Measurements from ENCODE around the gene ANXA6. TPM values are rescaled to one million over a fixed set of nuclear protein-coding genes. Genes with fewer than 3 reads are reported as not detected.

ANXA6 gene
- total RNA-seq, 1 experiment from 2014 or later, result 51.9 TPM

DNA sequence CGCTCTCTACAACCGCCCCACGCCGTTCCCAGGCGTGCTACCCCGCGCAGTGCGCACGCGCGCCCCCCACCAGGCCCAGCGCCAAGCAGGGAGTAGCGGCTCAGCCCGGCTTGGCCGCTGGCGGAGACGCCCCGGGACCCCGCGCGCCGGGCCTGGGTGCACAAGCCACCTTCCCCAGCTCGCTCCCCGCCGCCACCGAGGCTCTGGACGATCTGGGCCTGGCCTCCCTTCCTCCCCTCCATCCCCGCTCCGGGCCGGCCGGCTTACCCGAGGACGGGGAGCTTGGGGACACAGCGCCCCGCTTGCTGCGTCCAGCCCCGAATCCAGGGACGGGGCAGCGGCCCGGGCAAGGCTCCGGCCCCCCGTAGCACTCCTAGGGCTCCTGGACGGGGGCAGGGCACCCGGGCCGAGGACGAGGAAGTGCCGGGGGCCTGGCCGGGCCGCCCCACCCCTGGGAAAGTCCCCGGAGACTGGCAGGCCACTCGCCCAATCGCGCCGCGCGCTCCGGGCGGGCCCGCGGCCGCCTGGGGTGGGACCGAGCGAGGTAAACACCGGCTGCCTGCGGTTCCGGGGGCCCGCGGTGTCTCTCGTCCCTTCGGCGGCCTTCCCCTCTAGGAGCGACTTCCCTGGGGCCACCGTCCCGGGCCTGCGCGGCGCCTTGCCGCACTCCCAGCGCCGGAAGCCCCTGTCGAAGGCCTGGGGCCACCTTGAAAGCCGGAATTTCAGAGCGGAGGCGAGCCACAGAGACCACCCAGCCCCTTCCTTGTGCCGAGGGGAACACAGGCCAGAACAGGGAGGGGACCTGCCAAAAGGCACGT is 76.8 kb downstream of the ANXA6 start, which contains the start of gene TNIP1:
TSS of gene TNIP1 (minus strand) at position 422 of the 818 bp plus-strand sequence. CDS start 15,939 bp downstream, outside the sequence.
- DNase-seq, result peak; percentile 93 to 97
- ChIA-PET POLR2A (interaction anchor here (0.6 to 1.1 kb wide), 2 partner anchors 9 to 29 kb away, joined by 3 read pairs; no protein-coding TSS in a partner anchor), CTCF (interaction anchor here (1.2 to 1.5 kb wide), 3 partner anchors 30 to 46 kb away, joined by 3 to 6 read pairs (median 5); no protein-coding TSS in a partner anchor)
- H3K4me3 ChIP-seq (ENCODE audit: low read depth, low read length), result peak within 1 kb of the TSS; percentile 62
- no peaks in the 10 kb centered on the region for H3K36me3 ChIP-seq (ENCODE audit: control insufficient read depth, insufficient read depth, low read length)
- Mint-ChIP-seq H3K27me3 (ENCODE audit: insufficient read depth, unreplicated experiment) (no peaks in the 10 kb centered on the region), H3K36me3 (ENCODE audit: insufficient read depth, unreplicated experiment) (peaks cover 11% of the 10 kb centered on the region), H3K4me1 (ENCODE audit: low read depth, unreplicated experiment) (peaks cover 41% of the 10 kb centered on the region), H3K4me3 (ENCODE audit: unreplicated experiment) (peak within 1 kb of the TSS; percentile 74), H3K9me3 (ENCODE audit: unreplicated experiment) (no peaks in the 10 kb centered on the region), H3K27ac (ENCODE audit: unreplicated experiment) (peak within 1 kb of the TSS; percentile 70)
- H3K27me3 ChIP-seq (replicated peaks; ENCODE audit: control insufficient read depth, insufficient read depth, low read length), result no peaks in the 10 kb centered on the region
- TF ChIP-seq, protein P1, sequence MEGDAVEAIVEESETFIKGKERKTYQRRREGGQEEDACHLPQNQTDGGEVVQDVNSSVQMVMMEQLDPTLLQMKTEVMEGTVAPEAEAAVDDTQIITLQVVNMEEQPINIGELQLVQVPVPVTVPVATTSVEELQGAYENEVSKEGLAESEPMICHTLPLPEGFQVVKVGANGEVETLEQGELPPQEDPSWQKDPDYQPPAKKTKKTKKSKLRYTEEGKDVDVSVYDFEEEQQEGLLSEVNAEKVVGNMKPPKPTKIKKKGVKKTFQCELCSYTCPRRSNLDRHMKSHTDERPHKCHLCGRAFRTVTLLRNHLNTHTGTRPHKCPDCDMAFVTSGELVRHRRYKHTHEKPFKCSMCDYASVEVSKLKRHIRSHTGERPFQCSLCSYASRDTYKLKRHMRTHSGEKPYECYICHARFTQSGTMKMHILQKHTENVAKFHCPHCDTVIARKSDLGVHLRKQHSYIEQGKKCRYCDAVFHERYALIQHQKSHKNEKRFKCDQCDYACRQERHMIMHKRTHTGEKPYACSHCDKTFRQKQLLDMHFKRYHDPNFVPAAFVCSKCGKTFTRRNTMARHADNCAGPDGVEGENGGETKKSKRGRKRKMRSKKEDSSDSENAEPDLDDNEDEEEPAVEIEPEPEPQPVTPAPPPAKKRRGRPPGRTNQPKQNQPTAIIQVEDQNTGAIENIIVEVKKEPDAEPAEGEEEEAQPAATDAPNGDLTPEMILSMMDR (IDR thresholded peaks at IDR 0.05; ENCODE audit: insufficient read depth in 1 of 2, low read depth in 1 of 2, low read length in 1 of 2, severe bottlenecking in 1 of 2, unreplicated experiment in 1 of 2), result no peak
- BruUV-seq (replicated peaks), result no TSS peak
- peaks cover 14% of the 10 kb centered on the region for H3K4me1 ChIP-seq
- intact Hi-C loops (cut with micrococcal nuclease; ENCODE audit: unreplicated experiment), result loop anchor here (1.0 to 2.0 kb wide), 4 partner anchors 9 to 34 kb away; no protein-coding TSS in a partner anchor
- H3K9me3 ChIP-seq, result no peaks in the 10 kb centered on the region

DNA sequence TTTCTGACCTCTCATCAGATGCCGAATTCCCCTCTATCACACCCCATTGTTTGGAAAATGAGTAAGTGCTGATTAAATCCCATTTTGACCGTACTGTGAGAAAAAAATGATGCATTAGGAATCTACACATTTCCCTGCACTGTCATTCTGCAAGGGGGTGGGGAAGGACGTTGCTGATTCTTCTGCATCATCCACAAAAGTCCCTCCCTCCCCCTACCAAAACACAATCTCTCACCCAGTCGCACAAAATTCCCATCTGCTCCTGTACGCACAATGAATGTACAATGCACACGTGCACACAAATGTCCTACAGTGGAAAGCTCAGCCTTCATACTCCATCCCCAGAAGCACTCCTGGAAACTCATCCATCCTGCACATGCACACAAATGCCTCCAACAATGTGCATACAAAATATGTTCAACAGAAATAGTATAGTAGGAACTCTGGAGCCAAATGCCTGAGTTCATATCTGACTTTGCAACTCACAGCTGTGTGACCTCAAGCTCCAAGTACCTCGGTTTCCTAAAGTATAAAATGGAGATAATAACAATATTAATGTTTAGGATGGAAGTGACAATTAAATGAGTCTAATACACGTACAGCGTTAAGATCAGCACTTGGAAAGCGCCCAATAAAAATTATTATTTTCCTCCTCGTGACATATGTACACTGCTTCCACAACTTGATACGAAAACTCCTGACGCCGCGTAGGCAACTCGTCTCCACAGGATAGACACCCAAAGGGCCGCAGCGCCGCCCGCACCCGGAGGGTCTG is 77.6 kb downstream of the ANXA6 start:
- TF ChIP-seq, protein P1 (IDR thresholded peaks at IDR 0.05; ENCODE audit: insufficient read depth in 1 of 2, low read depth in 1 of 2, low read length in 1 of 2, severe bottlenecking in 1 of 2, unreplicated experiment in 1 of 2), result no peak
- H3K27me3 ChIP-seq (replicated peaks; ENCODE audit: control insufficient read depth, insufficient read depth, low read length), result no peaks in the 10 kb centered on the region
- BruUV-seq (replicated peaks), result TSS peak; percentile 42
- Mint-ChIP-seq H3K4me3 (ENCODE audit: unreplicated experiment) (peak overlapping the region; percentile 74), H3K27me3 (ENCODE audit: insufficient read depth, unreplicated experiment) (no peaks in the 10 kb centered on the region), H3K27ac (ENCODE audit: unreplicated experiment) (peak overlapping the region; percentile 28), H3K9me3 (ENCODE audit: unreplicated experiment) (no peaks in the 10 kb centered on the region), H3K4me1 (ENCODE audit: low read depth, unreplicated experiment) (peaks cover 36% of the 10 kb centered on the region), H3K36me3 (ENCODE audit: insufficient read depth, unreplicated experiment) (peaks cover 11% of the 10 kb centered on the region)
- CTCF ChIA-PET, result interaction anchor here (1.2 to 1.4 kb wide), 2 partner anchors 35 to 46 kb away, joined by 3 to 6 read pairs; no protein-coding TSS in a partner anchor
- H3K36me3 ChIP-seq (ENCODE audit: control insufficient read depth, insufficient read depth, low read length), result no peaks in the 10 kb centered on the region
- H3K4me3 ChIP-seq (ENCODE audit: low read depth, low read length), result peak overlapping the region; percentile 62
- H3K4me1 ChIP-seq, result peaks cover 6% of the 10 kb centered on the region
- no peaks in the 10 kb centered on the region for H3K9me3 ChIP-seq
- intact Hi-C loops (cut with micrococcal nuclease; ENCODE audit: unreplicated experiment), result loop anchor here (1.0 to 2.0 kb wide), 4 partner anchors 8 to 35 kb away; no protein-coding TSS in a partner anchor
- POLR2A ChIA-PET, result no interaction called here
- no peak for DNase-seq
